Large intestine (tissue), 3 donors: ENCODE data around the gene CTNNA2. TPM values are rescaled to one million over a fixed set of nuclear protein-coding genes. Genes with fewer than 3 reads are reported as not detected.

Experiments used
- DNase-seq, 2 donors: peaks; one replicate each; pipeline versions ENCODE4 v3.0.0 to v3.0.0-alpha.2; 2013
- H3K27ac ChIP-seq: one replicate; pipeline ENCODE4 v1.5.1; 2013; ENCODE audit warnings: low read length
- H3K27me3 ChIP-seq: 2 replicates; pipeline ENCODE4 v1.6.1; 2013; ENCODE audit warnings: low read length; ENCODE audit not compliant: control insufficient read depth, insufficient read depth
- H3K36me3 ChIP-seq: 2 replicates; pipeline ENCODE4 v1.6.1; 2013; ENCODE audit warnings: low read length; ENCODE audit not compliant: control insufficient read depth, insufficient read depth
- H3K4me1 ChIP-seq: one replicate; pipeline ENCODE4 v1.6.1; 2013; ENCODE audit warnings: low read length; ENCODE audit not compliant: control insufficient read depth, insufficient read depth
- H3K4me3 ChIP-seq: one replicate; pipeline ENCODE4 v1.5.1; 2013; ENCODE audit warnings: low read length
- H3K9me3 ChIP-seq: one replicate; pipeline ENCODE4 v1.6.1; 2013; ENCODE audit warnings: mild to moderate bottlenecking, low read depth, low read length, moderate library complexity; ENCODE audit not compliant: control insufficient read depth
- WGBS: methylation state at CpG from one replicate; pipeline ENCODE4 v1.1.5; 2013; ENCODE audit warnings: low lambda C conversion rate; ENCODE audit not compliant: insufficient coverage; 5-methylcytosine and 5-hydroxymethylcytosine counted together
- polyA plus RNA-seq: library from polyadenylated mRNA; unstranded; fragments of 120-200 nt; gene quantifications from one replicate; pipeline ENCODE4 v1.2.1, GENCODE V29; 2013

CTNNA2 gene
- polyA plus RNA-seq, 1 donor, result 7.5 TPM

- Histone ChIP-seq H3K27me3 (no peaks in the 10 kb centered on the region), H3K36me3 (no peaks in the 10 kb centered on the region), H3K4me3 (no peak overlapping the region), H3K27ac (no peak overlapping the region), H3K9me3 (no peaks in the 10 kb centered on the region), H3K4me1 (no peaks in the 10 kb centered on the region)
- no peak for DNase-seq
- 83% methylated on average over 1 of the region's 3 CpGs for WGBS
These were observed 954.5 kb downstream of the CTNNA2 start for GRCh38 chr2:80467262-80467811.

GRCh38 chr2:80469428-80469827 is 956.6 kb downstream of the CTNNA2 start:
- WGBS, result no CpG with 5 or more reads among the region's 1 CpG
- no peaks in the 10 kb centered on the region for H3K27me3 ChIP-seq

GRCh38 chr2:80473069-80473468 is 960.2 kb downstream of the CTNNA2 start:
- H3K4me1 ChIP-seq, result no peaks in the 10 kb centered on the region
- no peaks in the 10 kb centered on the region for H3K9me3 ChIP-seq
- no peak overlapping the region for H3K4me3 ChIP-seq
- H3K36me3 ChIP-seq, result no peaks in the 10 kb centered on the region
- 95% methylated on average over 2 of the region's 5 CpGs for WGBS
- no peak for DNase-seq
- no peaks in the 10 kb centered on the region for H3K27me3 ChIP-seq
- H3K27ac ChIP-seq, result no peak overlapping the region

More at GRCh38 chr2:80469428-80469827, 956.6 kb downstream of the CTNNA2 start:
- Histone ChIP-seq H3K36me3 (no peaks in the 10 kb centered on the region), H3K4me3 (no peak overlapping the region), H3K27ac (no peak overlapping the region), H3K9me3 (no peaks in the 10 kb centered on the region), H3K4me1 (no peaks in the 10 kb centered on the region)
- DNase-seq, result no peak

GRCh38 chr2:80473796-80474195 is 960.9 kb downstream of the CTNNA2 start:
- Histone ChIP-seq H3K4me1 (no peaks in the 10 kb centered on the region), H3K36me3 (no peaks in the 10 kb centered on the region), H3K9me3 (no peaks in the 10 kb centered on the region), H3K27ac (no peak overlapping the region), H3K4me3 (no peak overlapping the region), H3K27me3 (no peaks in the 10 kb centered on the region)
- 75% methylated on average over 1 of the region's 1 CpG for WGBS
- DNase-seq, result no peak

GRCh38 chr2:80475970-80476369 is 963.1 kb downstream of the CTNNA2 start:
- H3K27ac ChIP-seq, result no peak overlapping the region

GRCh38 chr2:80476535-80477117 is 963.8 kb downstream of the CTNNA2 start:
- no peaks in the 10 kb centered on the region for H3K4me1 ChIP-seq
- H3K27ac ChIP-seq, result no peak overlapping the region
- no CpG with 5 or more reads among the region's 2 CpGs for WGBS
- H3K27me3 ChIP-seq, result no peaks in the 10 kb centered on the region
- H3K36me3 ChIP-seq, result no peaks in the 10 kb centered on the region
- no peak overlapping the region for H3K4me3 ChIP-seq
- no peaks in the 10 kb centered on the region for H3K9me3 ChIP-seq
- no peak for DNase-seq

More at GRCh38 chr2:80475970-80476369, 963.1 kb downstream of the CTNNA2 start:
- H3K36me3 ChIP-seq, result no peaks in the 10 kb centered on the region
- H3K9me3 ChIP-seq, result no peaks in the 10 kb centered on the region
- no peak overlapping the region for H3K4me3 ChIP-seq
- 100% methylated on average over 1 of the region's 3 CpGs for WGBS
- no peaks in the 10 kb centered on the region for H3K27me3 ChIP-seq
- H3K4me1 ChIP-seq, result no peaks in the 10 kb centered on the region
- no peak for DNase-seq

- H3K4me3 ChIP-seq, result no peak overlapping the region
- 100% methylated on average over 2 of the region's 3 CpGs for WGBS
- no peaks in the 10 kb centered on the region for H3K9me3 ChIP-seq
- no peaks in the 10 kb centered on the region for H3K4me1 ChIP-seq
- no peak for DNase-seq
- no peak overlapping the region for H3K27ac ChIP-seq
- no peaks in the 10 kb centered on the region for H3K36me3 ChIP-seq
- H3K27me3 ChIP-seq, result no peaks in the 10 kb centered on the region
These were observed 969.4 kb downstream of the CTNNA2 start for GRCh38 chr2:80482276-80482675.

GRCh38 chr2:80489717-80490116 is 976.9 kb downstream of the CTNNA2 start:
- H3K27me3 ChIP-seq, result no peaks in the 10 kb centered on the region
- no peaks in the 10 kb centered on the region for H3K36me3 ChIP-seq
- no CpG with 5 or more reads among the region's 3 CpGs for WGBS
- no peaks in the 10 kb centered on the region for H3K4me1 ChIP-seq
- H3K27ac ChIP-seq, result no peak overlapping the region
- H3K4me3 ChIP-seq, result no peak overlapping the region
- no peak for DNase-seq
- H3K9me3 ChIP-seq, result no peaks in the 10 kb centered on the region

GRCh38 chr2:80490964-80491363 is 978.1 kb downstream of the CTNNA2 start:
- WGBS, result 100% methylated on average over 1 of the region's 4 CpGs
- Histone ChIP-seq H3K4me1 (no peaks in the 10 kb centered on the region), H3K4me3 (no peak overlapping the region), H3K9me3 (no peaks in the 10 kb centered on the region), H3K27me3 (no peaks in the 10 kb centered on the region), H3K27ac (no peak overlapping the region), H3K36me3 (no peaks in the 10 kb centered on the region)
- no peak for DNase-seq

GRCh38 chr2:80496346-80496745 is 983.5 kb downstream of the CTNNA2 start:
- DNase-seq, result peak in 1 of 2 donors; percentile 5
- Histone ChIP-seq H3K27me3 (no peaks in the 10 kb centered on the region), H3K27ac (no peak overlapping the region), H3K4me3 (no peak overlapping the region), H3K36me3 (no peaks in the 10 kb centered on the region), H3K4me1 (no peaks in the 10 kb centered on the region), H3K9me3 (no peaks in the 10 kb centered on the region)
- 89% methylated on average over 1 of the region's 2 CpGs for WGBS

- no peak overlapping the region for H3K27ac ChIP-seq
- H3K4me1 ChIP-seq, result no peaks in the 10 kb centered on the region
- no peak for DNase-seq
- WGBS, result 83% methylated on average over 1 of the region's 5 CpGs
- H3K36me3 ChIP-seq, result no peaks in the 10 kb centered on the region
- no peaks in the 10 kb centered on the region for H3K27me3 ChIP-seq
- no peak overlapping the region for H3K4me3 ChIP-seq
- no peaks in the 10 kb centered on the region for H3K9me3 ChIP-seq
These were observed 983.9 kb downstream of the CTNNA2 start for GRCh38 chr2:80496775-80497174.
